ENCODE data around the gene TNF. TPM values are rescaled to one million over a fixed set of nuclear protein-coding genes. Genes with fewer than 3 reads are reported as not detected.

Gene TNF
- total and polyA plus RNA-seq, 2 donors (not counting 3 experiments of a cell fraction or from before 2014, with no cell fraction given) = not detected

DNA sequence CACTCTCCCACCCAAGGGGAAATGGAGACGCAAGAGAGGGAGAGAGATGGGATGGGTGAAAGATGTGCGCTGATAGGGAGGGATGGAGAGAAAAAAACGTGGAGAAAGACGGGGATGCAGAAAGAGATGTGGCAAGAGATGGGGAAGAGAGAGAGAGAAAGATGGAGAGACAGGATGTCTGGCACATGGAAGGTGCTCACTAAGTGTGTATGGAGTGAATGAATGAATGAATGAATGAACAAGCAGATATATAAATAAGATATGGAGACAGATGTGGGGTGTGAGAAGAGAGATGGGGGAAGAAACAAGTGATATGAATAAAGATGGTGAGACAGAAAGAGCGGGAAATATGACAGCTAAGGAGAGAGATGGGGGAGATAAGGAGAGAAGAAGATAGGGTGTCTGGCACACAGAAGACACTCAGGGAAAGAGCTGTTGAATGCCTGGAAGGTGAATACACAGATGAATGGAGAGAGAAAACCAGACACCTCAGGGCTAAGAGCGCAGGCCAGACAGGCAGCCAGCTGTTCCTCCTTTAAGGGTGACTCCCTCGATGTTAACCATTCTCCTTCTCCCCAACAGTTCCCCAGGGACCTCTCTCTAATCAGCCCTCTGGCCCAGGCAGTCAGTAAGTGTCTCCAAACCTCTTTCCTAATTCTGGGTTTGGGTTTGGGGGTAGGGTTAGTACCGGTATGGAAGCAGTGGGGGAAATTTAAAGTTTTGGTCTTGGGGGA lies 754 bp downstream of the TNF start:
- no peak overlapping the region for H2AFZ ChIP-seq (ENCODE audit: low read depth, low read length)
- H4K20me1 ChIP-seq (replicated peaks; ENCODE audit: control insufficient read depth, extremely low read depth, insufficient read depth, low read length) = no peaks in the 10 kb centered on the region
- H3K9me1 ChIP-seq (replicated peaks; ENCODE audit: control insufficient read depth, extremely low read depth, insufficient read depth, low read length) = no peaks in the 10 kb centered on the region
- BruUV-seq (replicated peaks) = no TSS peak
- no peak overlapping the region for H3K4me2 ChIP-seq (ENCODE audit: insufficient read depth, low read length)
- H3K27me3 ChIP-seq (ENCODE audit: control insufficient read depth in 2 of 2, insufficient read depth in 2 of 2, low read length in 2 of 2) = no peaks in the 10 kb centered on the region
- peaks cover 6% of the 10 kb centered on the region for H3K4me1 ChIP-seq (ENCODE audit: control insufficient read depth, extremely low read depth, insufficient read depth, low read length)
- intact Hi-C loops (cut with micrococcal nuclease) = no loop called here
- ChIA-PET POLR2A (no interaction called here), CTCF (interaction anchor here (4.2 to 32.6 kb wide), 3 partner anchors 10 to 20 kb away, joined by 16 to 1517 read pairs (median 286); partner anchors contain the start of genes ATP6V1G2, DDX39B, LST1 and NCR3)
- no peak for FAIRE-seq
- TF ChIP-seq, protein P1, sequence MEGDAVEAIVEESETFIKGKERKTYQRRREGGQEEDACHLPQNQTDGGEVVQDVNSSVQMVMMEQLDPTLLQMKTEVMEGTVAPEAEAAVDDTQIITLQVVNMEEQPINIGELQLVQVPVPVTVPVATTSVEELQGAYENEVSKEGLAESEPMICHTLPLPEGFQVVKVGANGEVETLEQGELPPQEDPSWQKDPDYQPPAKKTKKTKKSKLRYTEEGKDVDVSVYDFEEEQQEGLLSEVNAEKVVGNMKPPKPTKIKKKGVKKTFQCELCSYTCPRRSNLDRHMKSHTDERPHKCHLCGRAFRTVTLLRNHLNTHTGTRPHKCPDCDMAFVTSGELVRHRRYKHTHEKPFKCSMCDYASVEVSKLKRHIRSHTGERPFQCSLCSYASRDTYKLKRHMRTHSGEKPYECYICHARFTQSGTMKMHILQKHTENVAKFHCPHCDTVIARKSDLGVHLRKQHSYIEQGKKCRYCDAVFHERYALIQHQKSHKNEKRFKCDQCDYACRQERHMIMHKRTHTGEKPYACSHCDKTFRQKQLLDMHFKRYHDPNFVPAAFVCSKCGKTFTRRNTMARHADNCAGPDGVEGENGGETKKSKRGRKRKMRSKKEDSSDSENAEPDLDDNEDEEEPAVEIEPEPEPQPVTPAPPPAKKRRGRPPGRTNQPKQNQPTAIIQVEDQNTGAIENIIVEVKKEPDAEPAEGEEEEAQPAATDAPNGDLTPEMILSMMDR (IDR thresholded peaks at IDR 0.05; ENCODE audit: extremely low read depth in 1 of 2, insufficient read depth in 1 of 2, low read depth in 1 of 2, low read length in 2 of 2) = no peak
- TF ChIP-seq MAX (IDR thresholded peaks at IDR 0.05; ENCODE audit: insufficient read depth, insufficient read length) (no peak), FOS (IDR thresholded peaks at IDR 0.05; ENCODE audit: borderline replicate concordance, insufficient read depth, low read length) (no peak), POLR2A (IDR thresholded peaks at IDR 0.05; ENCODE audit: low read depth, low read length) (no peak)
- H3K36me3 ChIP-seq (ENCODE audit: control insufficient read depth in 2 of 2, extremely low read depth in 1 of 2, insufficient read depth in 2 of 2, low read length in 2 of 2) = no peaks in the 10 kb centered on the region
- H3K9ac ChIP-seq (replicated peaks; ENCODE audit: extremely low read depth, insufficient read depth, low read length) = no peak overlapping the region
- peaks cover under 1% of the 10 kb centered on the region for H3K79me2 ChIP-seq (ENCODE audit: control insufficient read depth, insufficient read depth, low read length)
- dilution Hi-C loops (cut with MboI; ENCODE audit: extremely low pct_ligation_motif_present, low sequenced_read_pairs) = no loop called here
- DNase-seq (ENCODE audit: low read depth, low spot score) = no peak
- no peak overlapping the region for H3K4me3 ChIP-seq (replicated peaks in 1 of 3; ENCODE audit: insufficient read depth in 1 of 3, low read depth in 1 of 3, low read length in 3 of 3)
- H3K27ac ChIP-seq (ENCODE audit: insufficient read depth, low read depth, low read length) = no peak overlapping the region
- no peaks in the 10 kb centered on the region for H3K9me3 ChIP-seq (replicated peaks; ENCODE audit: control insufficient read depth, insufficient read depth, low read length)

Data from endothelial cell of umbilical vein (primary cell).